Measurements from ENCODE around the gene IGFBP7. TPM values are rescaled to one million over a fixed set of nuclear protein-coding genes. Genes with fewer than 3 reads are reported as not detected.

The IGFBP7 gene
- total and polyA plus RNA-seq, 2 of the 8 experiments (the other 6 are each of a cell fraction or from before 2014, with no cell fraction given): 0.17 to 0.48 TPM

- Histone ChIP-seq H3K27me3 (replicated peaks in 1 of 4; ENCODE audit: control insufficient read depth in 3 of 4, extremely low read depth in 1 of 4, insufficient read depth in 3 of 4, low read length in 3 of 4) (no peaks in the 10 kb centered on the region), H3K4ac (replicated peaks; ENCODE audit: insufficient read length, low read depth, low read length) (no peak overlapping the region), H3K79me2 (ENCODE audit: control insufficient read depth in 1 of 2, insufficient read depth in 2 of 2, low read length in 2 of 2) (no peaks in the 10 kb centered on the region), H4K91ac (replicated peaks; ENCODE audit: insufficient read length, low read length) (no peak overlapping the region), H2AFZ (ENCODE audit: low read length) (no peak overlapping the region), H2BK5ac (ENCODE audit: low read depth, low read length) (no peak overlapping the region), H3K23ac (ENCODE audit: insufficient read length) (no peak overlapping the region), H3K4me3 (ENCODE audit: extremely low read depth in 1 of 4, insufficient read depth in 2 of 4, low read depth in 3 of 4, low read length in 4 of 4) (no peak overlapping the region), H3K9ac (replicated peaks in 1 of 4; ENCODE audit: extremely low read depth in 1 of 4, low read depth in 3 of 4, low read length in 3 of 4) (no peak overlapping the region), H2BK20ac (ENCODE audit: low read length) (no peak overlapping the region), H3K18ac (ENCODE audit: extremely low read depth, low read length) (no peak overlapping the region), H2BK12ac (ENCODE audit: low read depth, low read length) (no peak overlapping the region), H2BK120ac (replicated peaks; ENCODE audit: low read depth, low read length) (no peak overlapping the region), H3K79me1 (ENCODE audit: low read depth, low read length) (no peaks in the 10 kb centered on the region), H3K4me2 (ENCODE audit: insufficient read depth in 1 of 2, low read depth in 2 of 2, low read length in 2 of 2) (no peak overlapping the region), H2AK5ac (ENCODE audit: low read depth, low read length) (no peak overlapping the region), H3K56ac (replicated peaks; ENCODE audit: insufficient read length, low read depth, low read length) (no peak overlapping the region), H3K36me3 (ENCODE audit: control insufficient read depth in 2 of 4, insufficient read depth in 4 of 4, low read length in 3 of 4) (no peaks in the 10 kb centered on the region; a peak in 1 of 8 replicates), H4K20me1 (replicated peaks in 1 of 2; ENCODE audit: control insufficient read depth in 1 of 2, insufficient read depth in 2 of 2, low read length in 2 of 2) (no peaks in the 10 kb centered on the region), H2BK15ac (ENCODE audit: low read length) (no peak overlapping the region), H3K27ac (ENCODE audit: low read depth, low read length) (no peak overlapping the region), H4K8ac (ENCODE audit: extremely low read depth, insufficient read depth, low read length) (no peak overlapping the region), H3K9me3 (ENCODE audit: insufficient read depth in 2 of 2, low read depth in 1 of 2, low read length in 1 of 2) (no peaks in the 10 kb centered on the region), H3K14ac (ENCODE audit: insufficient read length) (no peak overlapping the region), H3K4me1 (replicated peaks in 1 of 4; ENCODE audit: control insufficient read depth in 3 of 4, insufficient read depth in 4 of 4, low read length in 3 of 4) (no peaks in the 10 kb centered on the region), H4K5ac (ENCODE audit: insufficient read length, low read depth, low read length) (no peak overlapping the region), H3K23me2 (ENCODE audit: low read depth, low read length) (no peaks in the 10 kb centered on the region)
- WGBS, 2 experiments (ENCODE audit: extremely low coverage in 1 of 2, insufficient coverage in 1 of 2, insufficient read length in 1 of 2, insufficient replicate concordance in 2 of 2, low coverage in 1 of 2, low lambda C conversion rate in 2 of 2, missing lambda C conversion rate in 1 of 2): 100% methylated on average over 2 of the region's 2 CpGs; no CpG with 5 or more reads in 1 of the 2 experiments
- POLR2A ChIA-PET (ENCODE audit: partially characterized antibody): no interaction called here
- FAIRE-seq (no peak), DNase-seq (ENCODE audit: low read depth in 1 of 2, low spot score in 2 of 2) (no peak)
- CTCF ChIA-PET (ENCODE audit: partially characterized antibody): interaction anchor here (1.8 to 2.7 kb wide), 2 partner anchors 19 to 106 kb away, joined by 4 to 8 read pairs; no protein-coding TSS in a partner anchor
These were observed 34.3 kb upstream of the IGFBP7 start for GRCh38 chr4:57144466-57144865.
